Measurements from ENCODE around the gene SORCS2.

SORCS2 gene

GRCh38 chr4:7390906-7391636 lies 198.7 kb downstream of the SORCS2 start:
- in situ Hi-C loops (cut with MboI; ENCODE audit: low pct_unique_long_range_greater_than_20kb, low sequenced_read_pairs, unreplicated experiment), result no loop called here
- TF ChIP-seq CTCF (IDR thresholded peaks at IDR 0.05; ENCODE audit: extremely low read depth, insufficient read depth, missing control alignments), result no peak
- no peak for DNase-seq (ENCODE audit: low spot score)

GRCh38 chr4:7391637-7392437 lies 199.5 kb downstream of the SORCS2 start:
- in situ Hi-C loops (cut with MboI; ENCODE audit: low pct_unique_long_range_greater_than_20kb, low sequenced_read_pairs, unreplicated experiment), result no loop called here
- DNase-seq (ENCODE audit: low spot score), result no peak
- no peak for TF ChIP-seq CTCF (IDR thresholded peaks at IDR 0.05; ENCODE audit: extremely low read depth, insufficient read depth, missing control alignments)

- no peak for DNase-seq (ENCODE audit: low spot score)
- no peak for TF ChIP-seq CTCF (IDR thresholded peaks at IDR 0.05; ENCODE audit: extremely low read depth, insufficient read depth, missing control alignments)
- in situ Hi-C loops (cut with MboI; ENCODE audit: low pct_unique_long_range_greater_than_20kb, low sequenced_read_pairs, unreplicated experiment), result no loop called here
Measured at GRCh38 chr4:7392438-7393421, 200.4 kb downstream of the SORCS2 start.

- no peak for DNase-seq (ENCODE audit: low spot score)
Measured at GRCh38 chr4:7393601-7394575, 201.6 kb downstream of the SORCS2 start.

More at GRCh38 chr4:7393601-7394575, 201.6 kb downstream of the SORCS2 start:
- in situ Hi-C loops (cut with MboI; ENCODE audit: low pct_unique_long_range_greater_than_20kb, low sequenced_read_pairs, unreplicated experiment), result no loop called here
- no peak for TF ChIP-seq CTCF (IDR thresholded peaks at IDR 0.05; ENCODE audit: extremely low read depth, insufficient read depth, missing control alignments)
